HG03457 (cell line): ENCODE data around the gene TIGD3.

Experiments
- ATAC-seq: cut with Tn5 transposase; IDR thresholded peaks from one replicate; pipeline ENCODE4 v1.9.1; 2021; ENCODE audit warnings: moderate number of reproducible peaks; ENCODE audit not compliant: unreplicated experiment

TIGD3 gene

GRCh38 chr11:65363770-65364169 lies 9.2 kb downstream of the TIGD3 start:
- no peak for ATAC-seq

GRCh38 chr11:65366340-65366773 lies 11.8 kb downstream of the TIGD3 start:
- ATAC-seq: no peak

- no peak for ATAC-seq
These were observed 16.1 kb downstream of the TIGD3 start for GRCh38 chr11:65370659-65371049.

GRCh38 chr11:65373839-65374580 lies 19.5 kb downstream of the TIGD3 start:
- ATAC-seq: no peak

DNA sequence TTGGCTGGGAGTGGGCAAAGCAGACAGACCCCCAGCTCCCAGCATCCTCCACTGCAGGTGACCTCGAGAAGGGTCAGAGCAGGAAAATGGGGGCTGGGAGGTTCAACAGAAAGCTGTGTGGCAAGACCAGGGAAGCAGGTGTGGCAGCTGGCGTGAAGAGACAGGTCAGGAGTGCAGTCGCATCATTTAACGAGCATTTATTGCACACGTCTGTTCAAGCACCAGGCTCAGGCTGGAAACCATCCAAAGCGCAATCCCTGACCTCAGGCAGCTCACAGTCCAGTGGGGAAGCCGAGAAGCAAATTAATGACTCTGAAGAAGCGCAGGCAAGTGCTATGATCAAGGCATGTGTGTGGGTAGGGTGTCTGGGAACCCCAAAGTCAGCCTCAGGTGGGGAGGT lies 20.5 kb downstream of the TIGD3 start:
- ATAC-seq: no peak

DNA sequence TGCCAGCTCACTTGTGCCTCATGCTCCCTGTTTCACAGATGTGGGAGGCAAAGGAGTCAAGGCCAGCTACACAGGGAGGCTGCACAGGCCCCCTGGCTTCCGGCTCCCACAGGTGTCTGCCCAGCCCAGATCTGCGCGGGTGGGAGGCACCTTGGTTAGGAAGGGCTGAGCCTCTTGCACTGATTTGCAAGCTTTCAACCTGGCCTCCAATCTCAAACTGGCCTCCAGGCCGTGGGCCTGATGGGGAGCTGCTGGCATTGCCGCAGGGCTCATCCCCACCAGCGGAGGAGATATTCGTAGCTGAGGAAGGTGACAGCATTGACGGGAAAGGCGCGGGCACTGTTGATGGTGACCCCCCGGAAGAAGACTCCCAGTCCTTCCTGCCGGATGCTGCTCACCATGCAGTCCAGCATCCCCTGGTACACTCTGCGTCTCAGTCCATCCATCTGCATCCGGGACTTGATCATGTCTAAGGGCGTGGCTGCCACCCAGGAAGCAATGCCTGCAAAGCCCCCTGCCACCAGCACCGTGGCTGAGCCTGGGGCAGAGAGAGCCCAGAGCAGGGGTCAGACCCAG lies 21.7 kb downstream of the TIGD3 start:
- no peak for ATAC-seq

DNA sequence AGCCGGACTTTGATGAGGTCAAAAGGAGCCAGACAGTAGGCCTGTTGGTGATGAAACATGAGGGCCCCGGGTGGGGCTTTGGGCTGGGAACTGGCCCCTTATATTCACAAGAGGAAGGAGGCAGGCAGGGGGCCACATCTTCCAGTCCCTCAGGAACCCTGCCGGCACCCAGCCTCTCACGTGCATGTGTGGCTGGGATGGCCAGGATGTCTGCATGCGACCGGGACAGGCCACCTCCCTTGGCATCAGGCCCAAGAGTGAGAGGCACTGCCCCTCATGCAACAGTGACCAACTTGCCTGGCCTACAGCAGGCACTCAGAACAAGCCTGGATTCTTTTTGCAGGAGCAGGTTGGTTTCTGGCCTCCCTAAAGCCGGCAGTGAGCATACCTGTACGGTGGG lies 22.5 kb downstream of the TIGD3 start:
- ATAC-seq: no peak

DNA sequence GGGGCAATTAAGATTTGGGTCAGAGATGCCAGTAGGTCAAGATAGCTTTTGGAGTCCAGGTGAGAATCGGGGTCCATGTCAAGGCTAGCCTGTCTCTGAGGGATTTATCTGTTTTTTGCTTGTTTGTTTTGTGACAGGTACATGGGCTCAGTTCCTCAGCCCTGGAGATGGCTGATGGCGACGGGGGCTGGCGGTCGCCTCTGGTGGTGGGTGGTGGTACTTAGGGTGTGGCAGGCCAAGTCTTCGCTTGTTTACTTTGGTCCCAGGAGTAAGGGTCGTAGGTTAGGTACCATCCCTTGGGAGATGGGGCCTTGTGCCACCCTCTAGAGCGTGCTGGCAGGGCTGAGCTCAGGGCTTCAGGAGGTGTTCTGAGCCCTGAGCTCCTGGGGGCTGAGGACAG lies 23.2 kb downstream of the TIGD3 start:
- no peak for ATAC-seq

DNA sequence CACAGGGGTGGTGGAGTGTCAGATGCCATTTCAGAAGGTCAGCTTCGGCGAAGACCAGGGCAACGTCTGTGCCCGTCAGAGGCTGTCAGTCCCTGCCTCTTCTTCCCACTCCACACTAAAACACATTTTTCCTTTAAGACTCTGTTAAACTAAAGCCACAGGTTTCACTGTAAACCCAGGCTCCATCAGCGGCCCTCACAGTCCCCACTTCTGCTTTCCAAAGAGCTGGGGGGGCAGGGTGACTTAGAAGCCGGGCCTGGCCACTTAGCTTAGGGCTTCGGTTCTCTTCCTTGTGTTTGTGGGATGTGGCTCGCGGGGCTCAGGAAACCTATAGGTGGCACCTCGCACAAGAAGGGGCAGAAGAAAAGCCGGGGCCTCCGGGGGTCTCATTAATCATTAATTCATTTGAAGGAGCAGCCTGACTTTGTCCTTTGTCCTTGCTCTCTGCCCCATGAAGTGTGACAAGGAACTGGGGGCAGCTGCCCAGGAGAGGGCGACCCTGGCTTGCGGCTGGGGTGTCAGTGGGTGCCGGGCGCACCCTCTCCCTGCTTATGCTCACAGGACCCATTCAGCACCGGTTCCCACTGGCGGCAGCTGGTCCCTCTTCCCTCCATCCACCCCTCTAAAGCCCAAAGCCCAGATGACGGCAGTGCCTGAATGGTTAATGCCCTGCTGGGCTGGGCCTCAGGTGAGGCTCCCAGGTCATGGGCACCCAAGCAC lies 23.8 kb downstream of the TIGD3 start:
- ATAC-seq: no peak

DNA sequence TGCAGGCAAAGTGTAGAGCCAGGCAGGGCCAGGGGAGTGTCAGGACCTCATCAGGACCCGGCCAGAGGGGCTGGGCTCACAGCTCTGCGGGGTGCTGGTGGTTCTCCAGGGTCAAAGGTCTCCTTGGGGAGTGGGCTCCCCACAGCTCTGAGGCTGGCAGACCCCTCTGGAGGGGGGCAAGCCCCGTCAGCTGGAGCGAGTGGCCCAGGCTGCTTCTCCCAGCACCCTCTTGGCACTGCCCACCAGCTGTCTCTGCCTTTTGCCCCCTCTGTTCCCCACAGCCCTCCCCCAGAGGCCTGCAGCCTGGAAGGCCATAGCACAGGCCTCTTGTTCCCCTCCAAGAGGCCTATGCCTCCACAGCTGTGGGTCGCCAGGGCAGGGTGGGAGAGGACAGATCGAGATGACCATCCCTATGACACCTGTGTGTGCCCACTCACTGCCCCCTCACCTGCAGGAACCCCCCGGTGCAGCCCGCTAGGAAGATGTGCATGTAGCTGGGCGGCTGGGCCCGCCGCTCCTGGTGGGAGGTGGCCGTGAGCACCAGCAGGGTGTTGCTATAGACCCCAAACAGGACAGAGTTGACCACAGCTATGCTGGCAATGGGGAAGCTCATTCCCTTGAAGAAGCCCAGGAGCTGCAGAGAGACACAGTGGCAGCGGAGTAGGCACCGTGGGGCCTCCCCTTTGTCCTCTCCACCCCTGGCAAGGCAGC lies 24.5 kb downstream of the TIGD3 start:
- ATAC-seq: no peak

DNA sequence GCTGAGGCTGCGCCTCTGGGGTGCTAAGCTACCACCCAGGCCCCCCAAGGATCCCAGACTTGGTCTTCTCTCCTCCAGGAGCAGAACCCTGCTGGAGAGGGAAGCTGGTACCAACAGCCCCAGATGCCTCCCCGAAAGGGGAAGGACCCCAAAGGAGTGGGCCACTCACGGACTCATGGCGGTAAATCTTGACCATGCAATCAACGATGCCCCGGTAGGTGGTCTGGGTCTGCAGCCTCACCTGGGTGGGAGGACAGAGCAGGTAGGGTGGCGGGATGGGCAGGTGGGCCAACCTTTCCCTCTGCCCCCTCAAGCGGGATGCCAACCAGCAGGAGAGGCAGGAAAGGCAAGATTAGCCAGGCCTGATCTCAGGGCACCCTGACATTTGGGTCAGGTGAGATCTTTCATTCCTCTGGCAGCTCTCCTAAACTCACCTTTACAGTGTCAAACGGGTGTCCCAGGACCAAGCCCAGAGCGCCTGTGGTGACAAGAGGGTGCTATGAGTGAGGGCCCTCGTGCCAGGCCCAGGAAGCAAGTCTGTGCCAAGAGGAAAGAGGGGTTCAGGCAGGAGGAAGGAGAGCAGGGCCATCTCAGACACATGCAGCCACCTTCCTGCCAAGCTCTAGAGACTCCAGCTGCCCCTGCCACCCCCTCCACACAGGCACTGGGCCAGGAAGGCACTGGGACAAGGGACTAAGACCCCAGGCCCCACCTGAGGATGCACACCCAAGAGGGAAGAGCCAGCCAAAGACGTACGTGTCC lies 25.3 kb downstream of the TIGD3 start:
- ATAC-seq: no peak

DNA sequence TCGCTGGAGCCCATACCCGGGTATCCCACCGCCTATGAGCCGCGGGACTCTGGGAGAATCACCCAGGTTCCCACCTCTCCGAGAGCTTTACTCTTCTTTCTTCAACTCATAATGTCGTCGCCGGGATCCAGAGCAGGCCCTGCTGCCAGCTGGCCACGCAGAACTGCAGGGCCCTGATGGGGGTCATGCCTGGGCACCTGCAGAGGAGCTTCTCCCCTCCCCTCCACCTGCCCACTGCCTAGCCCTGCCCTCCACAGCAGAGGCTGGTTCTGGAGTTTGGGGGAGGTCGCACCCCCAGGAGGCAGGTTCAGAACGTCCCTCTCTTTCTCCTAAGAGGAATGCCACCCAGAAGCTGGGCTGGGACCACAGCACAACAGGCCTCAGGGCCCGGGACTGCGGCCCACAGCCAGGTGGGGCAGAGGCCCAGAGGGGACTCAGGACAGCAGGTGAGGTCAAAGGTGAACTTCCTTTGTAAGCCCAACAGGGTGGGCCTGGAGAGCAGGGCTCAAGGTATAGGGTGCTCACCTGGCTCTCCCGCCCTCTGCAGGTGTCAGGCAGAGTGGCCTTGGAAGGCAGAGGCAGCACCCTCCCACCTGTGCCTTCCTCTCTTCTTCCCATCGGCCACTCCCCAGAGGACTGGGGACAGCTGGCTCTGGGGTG lies 26.0 kb downstream of the TIGD3 start:
- ATAC-seq: no peak

GRCh38 chr11:65381716-65382032 lies 27.1 kb downstream of the TIGD3 start:
- peak; percentile 2 for ATAC-seq

DNA sequence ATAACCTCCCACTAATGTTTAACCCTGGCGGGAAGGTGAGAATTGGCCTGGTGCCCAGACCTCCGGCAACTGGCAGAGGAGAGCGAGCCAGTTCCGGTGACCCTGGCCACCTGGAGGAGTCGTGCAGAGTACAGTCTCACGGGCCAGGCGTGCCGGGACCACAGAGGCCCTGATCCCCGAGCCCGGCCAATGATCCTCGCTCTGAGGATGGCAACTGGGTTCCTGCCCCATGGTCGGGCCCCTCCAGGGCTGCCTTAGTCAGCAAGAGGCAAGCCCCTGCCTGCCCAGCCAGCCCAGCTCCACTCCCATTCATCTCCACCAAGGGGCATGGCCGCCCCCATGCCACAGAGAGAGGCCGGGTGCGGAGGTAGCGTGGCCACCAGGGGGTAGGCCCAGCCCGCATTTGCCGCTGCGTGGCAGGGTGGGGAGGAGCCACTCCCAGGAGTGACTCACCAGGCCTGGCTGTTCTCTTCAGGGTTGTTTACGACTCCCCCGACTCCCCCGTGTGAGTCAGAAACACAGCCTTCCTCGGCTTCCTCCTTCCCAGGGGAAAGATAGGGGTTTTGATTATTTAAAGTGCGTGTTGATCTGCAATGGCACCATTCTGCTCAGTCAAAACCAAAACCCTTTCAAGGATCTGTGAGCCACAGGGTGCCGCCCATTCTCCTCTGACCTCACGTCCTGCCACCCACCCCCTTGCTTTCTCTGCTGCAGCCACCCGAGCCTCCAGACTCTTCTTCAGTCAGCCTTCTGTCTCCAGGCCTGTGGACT lies 27.7 kb downstream of the TIGD3 start, which contains the start of gene SLC25A45:
SLC25A45 (minus strand) TSS at position 614 of the 771 bp plus-strand sequence. CDS start 695 bp downstream, outside the sequence.
- ATAC-seq: peak; percentile 42

DNA sequence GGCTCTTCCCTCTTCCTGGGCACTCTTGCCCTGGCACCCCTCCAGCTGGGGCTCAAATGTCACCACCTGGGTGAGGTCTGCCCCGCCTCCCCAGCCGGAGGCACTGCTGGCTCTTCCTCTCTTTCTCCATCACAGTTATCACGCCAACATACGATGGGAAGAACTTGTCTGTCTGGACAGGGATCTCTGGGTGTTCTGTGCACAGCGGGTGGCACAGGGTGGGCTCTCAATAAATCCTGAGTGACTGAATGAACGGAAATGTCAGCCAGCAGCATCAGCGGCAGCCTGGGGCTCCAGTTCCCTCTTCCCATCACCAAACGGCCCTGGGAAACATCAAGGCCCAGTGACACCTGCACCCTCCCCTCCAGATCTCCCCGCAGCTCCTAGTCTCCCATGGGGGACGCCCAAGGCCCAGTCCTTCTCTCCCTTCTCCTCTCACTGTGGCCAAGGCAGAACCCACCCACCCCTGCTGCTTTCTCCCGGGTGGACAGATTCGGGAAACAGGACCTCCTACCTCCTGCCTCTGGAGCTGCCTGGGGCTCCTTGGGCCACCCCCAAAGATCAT lies 28.3 kb downstream of the TIGD3 start:
- no peak for ATAC-seq

DNA sequence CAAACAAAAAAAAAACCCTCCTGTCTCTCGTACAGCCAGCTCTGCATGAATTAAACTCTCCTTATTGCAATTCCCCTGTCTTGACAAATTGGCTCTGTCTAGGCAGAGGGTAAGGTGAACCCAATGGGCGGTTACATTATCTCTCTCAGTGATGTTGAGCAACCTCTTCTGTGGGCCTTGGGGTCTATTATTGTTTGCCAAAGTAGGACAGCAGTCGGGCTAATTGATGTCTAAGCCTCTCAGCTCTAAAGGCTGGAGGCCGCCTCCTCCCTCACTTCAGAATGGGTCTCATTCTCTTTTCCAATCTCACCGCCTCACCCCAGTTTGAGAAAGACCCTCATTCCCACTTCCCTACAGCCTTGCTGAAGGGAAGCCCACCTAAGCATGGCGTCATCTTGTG lies 29.2 kb downstream of the TIGD3 start:
- no peak for ATAC-seq

- ATAC-seq: no peak
These were observed 29.8 kb downstream of the TIGD3 start for GRCh38 chr11:65384301-65384889.

GRCh38 chr11:65386307-65387140 lies 32.0 kb downstream of the TIGD3 start, which contains the start of gene FRMD8:
Gene FRMD8, plus strand, starts transcription at chr11:65386637. Its CDS starts 400 bp downstream, at chr11:65387037.
- no peak for ATAC-seq
